ENCODE results near the gene ABCF1.
A peak's percentile ranks its signal among the peaks of the same experiment; 100 is the strongest.

Gene ABCF1

DNA sequence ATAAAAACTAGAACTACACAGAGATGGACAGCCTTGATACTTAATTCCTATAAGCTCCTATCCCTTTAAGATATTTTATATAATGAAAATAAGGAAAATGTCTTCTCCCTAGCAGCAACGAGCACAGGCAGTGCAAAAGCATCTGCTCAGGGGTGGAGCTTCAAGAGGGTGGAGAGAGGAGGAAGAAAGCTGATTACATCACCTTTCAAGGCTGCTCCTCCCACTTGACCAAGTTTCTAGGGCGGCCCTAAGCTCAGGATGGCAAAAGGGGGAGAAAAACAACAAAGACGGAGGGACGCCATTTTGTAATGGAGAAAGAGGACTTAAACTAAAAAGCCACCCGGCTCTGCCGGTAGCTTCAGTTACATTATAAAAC is 43.6 kb downstream of the ABCF1 start:
- H3F3A ChIP-seq (ENCODE audit: insufficient read depth, low read length) = peaks cover 37% of the 10 kb centered on the region
- no peak overlapping the region for H2AFZ ChIP-seq (ENCODE audit: low read length)
- DNase-seq = peak; percentile 94
- peak overlapping the region; percentile 96 for H3K27ac ChIP-seq (ENCODE audit: low read length)
- no peaks in the 10 kb centered on the region for H3K9me2 ChIP-seq (replicated peaks; ENCODE audit: insufficient read depth, low read length)
- H3K9ac ChIP-seq (ENCODE audit: low read length) = peak overlapping the region; percentile 100
- H3K36me3 ChIP-seq (replicated peaks; ENCODE audit: insufficient read depth, low read length) = peaks cover 11% of the 10 kb centered on the region; the same call in 1 of the 2 replicates
- peak overlapping the region; percentile 95 for H3K4me3 ChIP-seq (ENCODE audit: low read length)
- H4K20me1 ChIP-seq (ENCODE audit: insufficient read depth, low read length) = no peaks in the 10 kb centered on the region; the same call in 1 of the 2 replicates
- no peaks in the 10 kb centered on the region for H3K27me3 ChIP-seq (replicated peaks; ENCODE audit: insufficient read depth, low read length)
- H3K4me2 ChIP-seq (ENCODE audit: low read depth, low read length) = peak overlapping the region; percentile 74
- peaks cover 8% of the 10 kb centered on the region; the same call in 1 of the 2 replicates for H3K4me1 ChIP-seq (ENCODE audit: low read length)
- no peaks in the 10 kb centered on the region for H3K9me3 ChIP-seq (replicated peaks; ENCODE audit: insufficient read depth, low read length)
- TF ChIP-seq EZH2 (optimal IDR thresholded peaks at IDR 0.05; ENCODE audit: low read depth, low read length) (no peak), EZH2phosphoT487 (IDR thresholded peaks at IDR 0.05; ENCODE audit: low read length) (no peak)
- TF ChIP-seq, protein P1, sequence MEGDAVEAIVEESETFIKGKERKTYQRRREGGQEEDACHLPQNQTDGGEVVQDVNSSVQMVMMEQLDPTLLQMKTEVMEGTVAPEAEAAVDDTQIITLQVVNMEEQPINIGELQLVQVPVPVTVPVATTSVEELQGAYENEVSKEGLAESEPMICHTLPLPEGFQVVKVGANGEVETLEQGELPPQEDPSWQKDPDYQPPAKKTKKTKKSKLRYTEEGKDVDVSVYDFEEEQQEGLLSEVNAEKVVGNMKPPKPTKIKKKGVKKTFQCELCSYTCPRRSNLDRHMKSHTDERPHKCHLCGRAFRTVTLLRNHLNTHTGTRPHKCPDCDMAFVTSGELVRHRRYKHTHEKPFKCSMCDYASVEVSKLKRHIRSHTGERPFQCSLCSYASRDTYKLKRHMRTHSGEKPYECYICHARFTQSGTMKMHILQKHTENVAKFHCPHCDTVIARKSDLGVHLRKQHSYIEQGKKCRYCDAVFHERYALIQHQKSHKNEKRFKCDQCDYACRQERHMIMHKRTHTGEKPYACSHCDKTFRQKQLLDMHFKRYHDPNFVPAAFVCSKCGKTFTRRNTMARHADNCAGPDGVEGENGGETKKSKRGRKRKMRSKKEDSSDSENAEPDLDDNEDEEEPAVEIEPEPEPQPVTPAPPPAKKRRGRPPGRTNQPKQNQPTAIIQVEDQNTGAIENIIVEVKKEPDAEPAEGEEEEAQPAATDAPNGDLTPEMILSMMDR (IDR thresholded peaks at IDR 0.05; ENCODE audit: low read length) = no peak
- peaks cover 87% of the 10 kb centered on the region for H3K79me2 ChIP-seq (ENCODE audit: low read length)

DNA sequence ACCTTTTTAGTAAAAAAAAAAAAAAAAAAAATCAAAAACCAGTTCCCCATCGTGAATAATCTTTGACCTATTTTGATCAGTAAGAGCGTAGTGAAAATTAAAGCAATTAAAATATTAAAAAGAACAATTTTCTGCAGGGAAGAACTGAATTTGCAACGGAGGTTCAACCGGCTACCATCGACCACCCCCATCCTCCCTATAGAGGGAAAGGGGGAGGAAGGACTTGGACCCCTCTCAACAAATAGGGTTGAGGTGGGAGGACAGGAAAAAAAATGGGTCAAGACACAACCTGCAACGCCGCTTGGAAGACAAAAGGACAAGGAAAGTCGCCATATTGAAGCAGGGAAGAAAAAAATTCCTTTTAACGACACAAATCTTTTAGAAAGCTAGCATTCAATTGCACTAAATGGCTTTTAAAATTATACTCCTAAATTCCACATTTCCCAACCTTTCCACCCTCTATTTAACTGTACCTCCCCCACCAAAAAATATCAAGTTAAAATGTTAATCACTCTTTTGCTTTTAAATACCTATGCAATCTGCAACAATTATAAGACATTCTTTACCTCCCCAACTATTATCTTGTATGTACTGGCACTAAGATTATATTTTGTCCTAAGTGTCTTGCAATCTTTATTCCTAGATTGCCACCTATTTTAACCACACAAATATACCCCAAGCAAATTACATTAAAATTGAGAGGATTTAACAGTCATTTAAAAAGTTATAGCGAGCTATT is 44.1 kb downstream of the ABCF1 start:
- Histone ChIP-seq H4K20me1 (ENCODE audit: insufficient read depth, low read length) (no peaks in the 10 kb centered on the region; the same call in 1 of the 2 replicates), H3F3A (ENCODE audit: insufficient read depth, low read length) (peaks cover 37% of the 10 kb centered on the region), H3K9ac (ENCODE audit: low read length) (peak overlapping the region; percentile 100), H3K36me3 (replicated peaks; ENCODE audit: insufficient read depth, low read length) (peaks cover 10% of the 10 kb centered on the region; the same call in 1 of the 2 replicates), H3K27ac (ENCODE audit: low read length) (peak overlapping the region; percentile 96), H3K9me3 (replicated peaks; ENCODE audit: insufficient read depth, low read length) (no peaks in the 10 kb centered on the region), H3K9me2 (replicated peaks; ENCODE audit: insufficient read depth, low read length) (no peaks in the 10 kb centered on the region), H3K27me3 (replicated peaks; ENCODE audit: insufficient read depth, low read length) (no peaks in the 10 kb centered on the region), H2AFZ (ENCODE audit: low read length) (no peak overlapping the region), H3K4me1 (ENCODE audit: low read length) (peaks cover 8% of the 10 kb centered on the region; the same call in 1 of the 2 replicates), H3K4me3 (ENCODE audit: low read length) (peak overlapping the region; percentile 95), H3K4me2 (ENCODE audit: low read depth, low read length) (peak overlapping the region; percentile 74), H3K79me2 (ENCODE audit: low read length) (peaks cover 82% of the 10 kb centered on the region)
- TF ChIP-seq EZH2phosphoT487 (IDR thresholded peaks at IDR 0.05; ENCODE audit: low read length) (no peak), EZH2 (optimal IDR thresholded peaks at IDR 0.05; ENCODE audit: low read depth, low read length) (no peak)
- TF ChIP-seq, protein P1 (IDR thresholded peaks at IDR 0.05; ENCODE audit: low read length) = no peak
- peak; percentile 42 for DNase-seq

DNA sequence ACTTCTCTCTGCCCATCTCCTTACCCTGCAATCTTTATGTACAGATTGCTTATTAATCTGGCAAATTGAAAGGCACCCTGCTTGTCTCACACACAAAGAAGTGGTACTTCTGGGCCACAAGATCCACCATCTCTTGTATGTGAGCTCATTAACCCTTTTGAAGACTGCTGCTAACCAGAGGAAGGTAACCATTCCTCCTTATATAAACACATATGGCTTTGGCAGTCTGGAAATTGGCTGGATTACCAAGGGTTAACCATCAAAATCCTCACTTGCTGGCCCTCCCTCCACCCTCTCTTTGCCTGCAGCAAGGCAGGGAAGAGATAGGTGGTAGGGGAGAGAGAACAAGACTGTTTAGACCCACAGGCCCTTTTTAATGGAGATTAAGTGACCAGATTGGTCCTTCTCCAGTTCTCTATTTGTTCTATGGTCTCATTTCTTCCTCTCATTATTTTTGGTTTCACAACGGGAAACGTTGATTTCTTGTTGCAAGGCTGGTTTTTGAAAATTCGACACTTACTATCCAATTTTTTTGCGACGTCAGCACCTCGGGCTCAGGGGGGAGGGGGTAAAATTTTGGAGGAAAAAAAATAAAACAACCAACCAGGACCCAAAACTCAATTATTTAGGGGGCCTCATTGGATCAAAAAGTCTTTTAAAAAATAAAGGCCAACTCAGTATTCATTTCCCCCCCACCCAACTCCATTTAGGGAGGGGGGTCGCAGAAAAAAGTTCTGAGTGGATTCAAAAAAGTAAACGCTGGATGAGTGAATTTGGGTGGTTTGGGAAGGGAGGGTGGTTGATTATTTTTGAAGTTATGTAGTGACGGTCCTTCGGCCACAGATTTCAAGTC is 44.9 kb downstream of the ABCF1 start:
- H3K27me3 ChIP-seq (replicated peaks; ENCODE audit: insufficient read depth, low read length) = no peaks in the 10 kb centered on the region
- no peaks in the 10 kb centered on the region; the same call in 1 of the 2 replicates for H4K20me1 ChIP-seq (ENCODE audit: insufficient read depth, low read length)
- H3K4me1 ChIP-seq (ENCODE audit: low read length) = peaks cover 8% of the 10 kb centered on the region; the same call in 1 of the 2 replicates
- peak overlapping the region; percentile 96 for H3K27ac ChIP-seq (ENCODE audit: low read length)
- H3K36me3 ChIP-seq (replicated peaks; ENCODE audit: insufficient read depth, low read length) = peaks cover 10% of the 10 kb centered on the region; the same call in 1 of the 2 replicates
- no peak overlapping the region for H2AFZ ChIP-seq (ENCODE audit: low read length)
- TF ChIP-seq, protein P1 (IDR thresholded peaks at IDR 0.05; ENCODE audit: low read length) = no peak
- TF ChIP-seq EZH2phosphoT487 (IDR thresholded peaks at IDR 0.05; ENCODE audit: low read length) (no peak), EZH2 (optimal IDR thresholded peaks at IDR 0.05; ENCODE audit: low read depth, low read length) (no peak)
- H3K9me3 ChIP-seq (replicated peaks; ENCODE audit: insufficient read depth, low read length) = no peaks in the 10 kb centered on the region
- no peaks in the 10 kb centered on the region for H3K9me2 ChIP-seq (replicated peaks; ENCODE audit: insufficient read depth, low read length)
- peaks cover 37% of the 10 kb centered on the region for H3F3A ChIP-seq (ENCODE audit: insufficient read depth, low read length)
- H3K79me2 ChIP-seq (ENCODE audit: low read length) = peaks cover 78% of the 10 kb centered on the region
- peak overlapping the region; percentile 95 for H3K4me3 ChIP-seq (ENCODE audit: low read length)
- H3K4me2 ChIP-seq (ENCODE audit: low read depth, low read length) = peak overlapping the region; percentile 74
- DNase-seq = peak; percentile 65
- H3K9ac ChIP-seq (ENCODE audit: low read length) = peak overlapping the region; percentile 100

All from MM.1S (cell line).